ENCODE data around the gene GALNT13. TPM values are rescaled to one million over a fixed set of nuclear protein-coding genes. Genes with fewer than 3 reads are reported as not detected.

GALNT13 gene
- total RNA-seq, 1 donor from 2014 or later = 2.0 TPM

DNA sequence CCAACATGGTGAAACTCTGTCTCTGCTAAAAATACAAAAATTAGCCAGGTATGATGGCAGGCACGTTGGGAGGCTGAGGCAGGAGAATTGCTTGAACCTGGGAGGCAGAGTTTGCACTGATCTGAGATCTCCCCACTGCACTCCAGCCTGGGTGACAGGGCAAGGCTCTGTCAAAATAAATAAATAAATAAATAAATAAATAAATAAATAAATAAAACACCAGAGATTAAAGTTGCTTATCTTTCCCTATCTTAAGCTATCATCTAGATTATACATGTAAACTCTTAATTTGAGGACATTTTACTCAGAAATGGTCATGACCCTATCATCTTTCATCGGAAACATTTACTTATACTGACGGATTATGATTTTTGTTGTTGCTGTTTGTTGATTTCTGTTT is 373.2 kb downstream of the GALNT13 start:
- FAIRE-seq (no peak), DNase-seq (ENCODE audit: low read depth) (no peak)
- H3K27ac ChIP-seq (ENCODE audit: low read depth, low read length) = no peak overlapping the region
- TF ChIP-seq, protein P1, sequence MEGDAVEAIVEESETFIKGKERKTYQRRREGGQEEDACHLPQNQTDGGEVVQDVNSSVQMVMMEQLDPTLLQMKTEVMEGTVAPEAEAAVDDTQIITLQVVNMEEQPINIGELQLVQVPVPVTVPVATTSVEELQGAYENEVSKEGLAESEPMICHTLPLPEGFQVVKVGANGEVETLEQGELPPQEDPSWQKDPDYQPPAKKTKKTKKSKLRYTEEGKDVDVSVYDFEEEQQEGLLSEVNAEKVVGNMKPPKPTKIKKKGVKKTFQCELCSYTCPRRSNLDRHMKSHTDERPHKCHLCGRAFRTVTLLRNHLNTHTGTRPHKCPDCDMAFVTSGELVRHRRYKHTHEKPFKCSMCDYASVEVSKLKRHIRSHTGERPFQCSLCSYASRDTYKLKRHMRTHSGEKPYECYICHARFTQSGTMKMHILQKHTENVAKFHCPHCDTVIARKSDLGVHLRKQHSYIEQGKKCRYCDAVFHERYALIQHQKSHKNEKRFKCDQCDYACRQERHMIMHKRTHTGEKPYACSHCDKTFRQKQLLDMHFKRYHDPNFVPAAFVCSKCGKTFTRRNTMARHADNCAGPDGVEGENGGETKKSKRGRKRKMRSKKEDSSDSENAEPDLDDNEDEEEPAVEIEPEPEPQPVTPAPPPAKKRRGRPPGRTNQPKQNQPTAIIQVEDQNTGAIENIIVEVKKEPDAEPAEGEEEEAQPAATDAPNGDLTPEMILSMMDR (IDR thresholded peaks at IDR 0.05; ENCODE audit: insufficient read depth, low read depth, low read length) = no peak
- TF ChIP-seq EZH2 (IDR thresholded peaks at IDR 0.05; ENCODE audit: insufficient read depth, low read length) = no peak
- no peaks in the 10 kb centered on the region for H4K20me1 ChIP-seq (ENCODE audit: insufficient read depth, low read length)
- H3K27me3 ChIP-seq (ENCODE audit: insufficient read depth, low read length) = no peaks in the 10 kb centered on the region
- Mint-ChIP-seq H3K4me1 (ENCODE audit: low read depth, unreplicated experiment) (no peaks in the 10 kb centered on the region), H3K27me3 (ENCODE audit: low read depth, unreplicated experiment) (no peaks in the 10 kb centered on the region), H3K27ac (ENCODE audit: unreplicated experiment) (no peak overlapping the region), H3K9me3 (ENCODE audit: unreplicated experiment) (no peaks in the 10 kb centered on the region), H3K4me3 (ENCODE audit: unreplicated experiment) (no peak overlapping the region), H3K36me3 (ENCODE audit: low read depth, unreplicated experiment) (no peaks in the 10 kb centered on the region)
- no peak overlapping the region for H3K9ac ChIP-seq (ENCODE audit: low read length)
- no peak overlapping the region for H3K4me2 ChIP-seq (ENCODE audit: low read length)
- H3K4me3 ChIP-seq (ENCODE audit: insufficient read depth, low read depth, low read length) = no peak overlapping the region
- H3K4me1 ChIP-seq (ENCODE audit: insufficient read depth, low read length) = no peaks in the 10 kb centered on the region
- H3K36me3 ChIP-seq (ENCODE audit: insufficient read depth, low read length) = no peaks in the 10 kb centered on the region
- H2AFZ ChIP-seq (ENCODE audit: low read depth, low read length) = no peak overlapping the region
- no peaks in the 10 kb centered on the region for H3K79me2 ChIP-seq (ENCODE audit: insufficient read depth, low read length)
- H3K9me3 ChIP-seq (ENCODE audit: insufficient read depth, low read depth, low read length) = no peaks in the 10 kb centered on the region

DNA sequence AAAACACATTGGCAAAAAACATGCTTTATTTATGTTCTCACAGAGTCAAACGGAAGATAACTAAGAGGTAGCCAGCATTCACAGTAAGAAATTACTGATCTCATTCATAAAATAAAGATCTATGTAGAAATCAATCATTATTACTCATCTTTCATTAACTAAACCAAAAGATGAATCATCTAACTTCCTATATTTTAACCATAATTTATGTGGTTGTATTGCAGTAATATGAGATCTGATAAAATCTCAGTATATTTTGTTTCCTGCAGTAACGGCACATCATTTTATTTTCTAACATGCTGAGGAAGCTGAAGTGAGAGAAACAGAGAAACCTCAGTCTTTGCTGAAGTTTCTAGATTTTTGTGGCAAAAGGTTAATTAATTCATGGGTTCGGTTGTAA is 375.8 kb downstream of the GALNT13 start:
- Mint-ChIP-seq H3K27ac (ENCODE audit: unreplicated experiment) (no peak overlapping the region), H3K27me3 (ENCODE audit: low read depth, unreplicated experiment) (no peaks in the 10 kb centered on the region), H3K4me1 (ENCODE audit: low read depth, unreplicated experiment) (no peaks in the 10 kb centered on the region), H3K4me3 (ENCODE audit: unreplicated experiment) (no peak overlapping the region), H3K36me3 (ENCODE audit: low read depth, unreplicated experiment) (no peaks in the 10 kb centered on the region), H3K9me3 (ENCODE audit: unreplicated experiment) (no peaks in the 10 kb centered on the region)
- DNase-seq (ENCODE audit: low read depth) (no peak), FAIRE-seq (no peak)
- no peak overlapping the region for H3K4me2 ChIP-seq (ENCODE audit: low read length)
- H3K9me3 ChIP-seq (ENCODE audit: insufficient read depth, low read depth, low read length) = no peaks in the 10 kb centered on the region
- no peak overlapping the region for H3K27ac ChIP-seq (ENCODE audit: low read depth, low read length)
- no peaks in the 10 kb centered on the region for H3K79me2 ChIP-seq (ENCODE audit: insufficient read depth, low read length)
- no peak overlapping the region for H3K9ac ChIP-seq (ENCODE audit: low read length)
- no peak overlapping the region for H3K4me3 ChIP-seq (ENCODE audit: insufficient read depth, low read depth, low read length)
- H3K36me3 ChIP-seq (ENCODE audit: insufficient read depth, low read length) = no peaks in the 10 kb centered on the region
- no peaks in the 10 kb centered on the region for H3K27me3 ChIP-seq (ENCODE audit: insufficient read depth, low read length)
- H4K20me1 ChIP-seq (ENCODE audit: insufficient read depth, low read length) = no peaks in the 10 kb centered on the region
- H2AFZ ChIP-seq (ENCODE audit: low read depth, low read length) = no peak overlapping the region
- H3K4me1 ChIP-seq (ENCODE audit: insufficient read depth, low read length) = no peaks in the 10 kb centered on the region
- no peak for TF ChIP-seq EZH2 (IDR thresholded peaks at IDR 0.05; ENCODE audit: insufficient read depth, low read length)
- TF ChIP-seq, protein P1 (IDR thresholded peaks at IDR 0.05; ENCODE audit: insufficient read depth, low read depth, low read length) = no peak

GRCh38 chr2:154256136-154256535 is 384.4 kb downstream of the GALNT13 start:
- no peaks in the 10 kb centered on the region for H3K36me3 Mint-ChIP-seq (ENCODE audit: low read depth, unreplicated experiment)

More at GRCh38 chr2:154256136-154256535, 384.4 kb downstream of the GALNT13 start:
- Histone ChIP-seq H3K4me2 (ENCODE audit: low read length) (no peak overlapping the region), H3K27me3 (ENCODE audit: insufficient read depth, low read length) (no peaks in the 10 kb centered on the region), H3K9me3 (ENCODE audit: insufficient read depth, low read depth, low read length) (no peaks in the 10 kb centered on the region), H3K4me3 (ENCODE audit: insufficient read depth, low read depth, low read length) (no peak overlapping the region), H3K4me1 (ENCODE audit: insufficient read depth, low read length) (no peaks in the 10 kb centered on the region), H3K36me3 (ENCODE audit: insufficient read depth, low read length) (no peaks in the 10 kb centered on the region), H4K20me1 (ENCODE audit: insufficient read depth, low read length) (no peaks in the 10 kb centered on the region), H3K9ac (ENCODE audit: low read length) (no peak overlapping the region), H3K79me2 (ENCODE audit: insufficient read depth, low read length) (no peaks in the 10 kb centered on the region), H3K27ac (ENCODE audit: low read depth, low read length) (no peak overlapping the region), H2AFZ (ENCODE audit: low read depth, low read length) (no peak overlapping the region)
- TF ChIP-seq EZH2 (IDR thresholded peaks at IDR 0.05; ENCODE audit: insufficient read depth, low read length) = no peak
- TF ChIP-seq, protein P1 (IDR thresholded peaks at IDR 0.05; ENCODE audit: insufficient read depth, low read depth, low read length) = no peak
- DNase-seq (ENCODE audit: low read depth) (no peak), FAIRE-seq (no peak)
- Mint-ChIP-seq H3K4me3 (ENCODE audit: unreplicated experiment) (no peak overlapping the region), H3K9me3 (ENCODE audit: unreplicated experiment) (no peaks in the 10 kb centered on the region), H3K4me1 (ENCODE audit: low read depth, unreplicated experiment) (no peaks in the 10 kb centered on the region), H3K27me3 (ENCODE audit: low read depth, unreplicated experiment) (no peaks in the 10 kb centered on the region), H3K27ac (ENCODE audit: unreplicated experiment) (no peak overlapping the region)
